Upper lobe of left lung (tissue), 4 donors: ENCODE measurements around the gene CEP131.

Experiments used
- EP300 ChIP-seq, 4 donors: sonication (generic); formaldehyde crosslinking; IDR thresholded peaks; one replicate each; pipeline ENCODE4 v1.5.1; 2017; ENCODE audit warnings: antibody characterized with exemption in 4 of 4, control low read depth in 2 of 4
- TF ChIP-seq, protein P1 (sequence below), 6 experiments: fragments of 450-650 bp in 4 of 6; fragments of 200-600 bp in 2 of 6; sonication (generic) in 2 of 6; IDR thresholded peaks; one replicate each; pipeline ENCODE4 v1.5.1; 2016 to 2019; ENCODE audit warnings: antibody characterized with exemption in 6 of 6

DNA sequence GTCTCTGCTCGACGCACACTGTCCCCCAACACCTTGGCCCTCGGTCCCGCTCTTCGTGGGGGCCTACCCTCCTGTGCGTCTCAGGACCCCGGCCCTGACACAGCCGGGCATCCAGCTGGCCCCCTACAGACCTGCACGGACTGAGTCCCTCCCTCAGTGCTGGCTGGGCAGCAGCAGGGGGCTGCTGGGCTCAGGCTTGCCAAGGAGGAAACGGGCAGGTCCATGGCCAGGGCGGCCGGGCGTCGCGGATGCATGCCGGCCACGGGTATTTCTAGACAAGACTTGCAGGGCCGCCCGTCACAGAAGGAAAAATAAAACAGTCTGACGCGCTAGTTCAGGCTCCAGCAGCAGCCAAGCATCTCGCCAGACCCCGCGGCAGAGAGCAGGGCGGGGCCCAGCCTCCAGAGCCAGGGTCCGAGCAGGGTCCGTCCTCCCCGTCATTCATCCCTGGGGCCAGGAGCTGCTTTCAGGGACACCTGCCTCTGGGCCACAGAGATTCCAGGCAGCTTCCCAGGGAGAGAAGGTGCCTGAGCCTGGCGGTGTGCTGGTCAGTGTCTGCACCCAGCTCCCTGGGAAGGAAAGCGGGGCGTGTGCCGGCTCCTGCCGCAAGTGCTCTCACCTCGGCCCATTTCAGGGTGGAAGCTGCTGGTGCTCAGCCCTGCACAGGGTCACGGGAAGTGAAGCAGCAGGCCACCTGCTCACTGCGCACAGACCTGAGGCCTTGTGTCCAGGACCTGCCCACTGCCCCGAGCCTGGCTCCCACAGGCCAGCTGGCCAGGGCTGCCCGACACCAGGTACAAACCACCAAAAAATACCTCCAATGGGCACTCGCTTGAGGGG, 64.7 kb downstream of the CEP131 start:
- TF ChIP-seq, protein P1, sequence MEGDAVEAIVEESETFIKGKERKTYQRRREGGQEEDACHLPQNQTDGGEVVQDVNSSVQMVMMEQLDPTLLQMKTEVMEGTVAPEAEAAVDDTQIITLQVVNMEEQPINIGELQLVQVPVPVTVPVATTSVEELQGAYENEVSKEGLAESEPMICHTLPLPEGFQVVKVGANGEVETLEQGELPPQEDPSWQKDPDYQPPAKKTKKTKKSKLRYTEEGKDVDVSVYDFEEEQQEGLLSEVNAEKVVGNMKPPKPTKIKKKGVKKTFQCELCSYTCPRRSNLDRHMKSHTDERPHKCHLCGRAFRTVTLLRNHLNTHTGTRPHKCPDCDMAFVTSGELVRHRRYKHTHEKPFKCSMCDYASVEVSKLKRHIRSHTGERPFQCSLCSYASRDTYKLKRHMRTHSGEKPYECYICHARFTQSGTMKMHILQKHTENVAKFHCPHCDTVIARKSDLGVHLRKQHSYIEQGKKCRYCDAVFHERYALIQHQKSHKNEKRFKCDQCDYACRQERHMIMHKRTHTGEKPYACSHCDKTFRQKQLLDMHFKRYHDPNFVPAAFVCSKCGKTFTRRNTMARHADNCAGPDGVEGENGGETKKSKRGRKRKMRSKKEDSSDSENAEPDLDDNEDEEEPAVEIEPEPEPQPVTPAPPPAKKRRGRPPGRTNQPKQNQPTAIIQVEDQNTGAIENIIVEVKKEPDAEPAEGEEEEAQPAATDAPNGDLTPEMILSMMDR (IDR thresholded peaks at IDR 0.05): no peak
- TF ChIP-seq EP300 (IDR thresholded peaks at IDR 0.05): no peak
